IMR-90 (cell line): ENCODE measurements around the gene SOX5.

Experiments used
- BHLHE40 ChIP-seq: fragments of 150-350 bp; IDR thresholded peaks from 2 replicates; pipeline ENCODE4 v1.6.1; 2016; ENCODE audit warnings: mild to moderate bottlenecking, low read depth, low read length
- CEBPB ChIP-seq: IDR thresholded peaks from 2 replicates; pipeline ENCODE4 v1.6.1; 2012; ENCODE audit warnings: low read depth, low read length, improper control_type of control experiment
- CTCF ChIP-seq: conservative IDR thresholded peaks from 2 replicates; pipeline ENCODE4 v1.5.1; 2012; ENCODE audit warnings: mild to moderate bottlenecking, low read depth, low read length, improper control_type of control experiment
- ELK1 ChIP-seq: fragments of 150-350 bp; IDR thresholded peaks from 2 replicates; pipeline ENCODE4 v1.6.1; 2016; ENCODE audit warnings: low read depth, mild to moderate bottlenecking, low read length, moderate library complexity, borderline replicate concordance
- MAFK ChIP-seq: IDR thresholded peaks from 2 replicates; pipeline ENCODE4 v1.6.1; 2012; ENCODE audit warnings: low read depth, low read length, improper control_type of control experiment
- MXI1 ChIP-seq: IDR thresholded peaks from 2 replicates; pipeline ENCODE4 v1.6.1; 2012; ENCODE audit warnings: low read depth, mild to moderate bottlenecking, low read length, moderate library complexity, borderline replicate concordance
- POLR2A ChIP-seq: IDR thresholded peaks from 2 replicates; pipeline ENCODE4 v1.6.1; 2012; ENCODE audit warnings: mild to moderate bottlenecking, low read depth, low read length
- RAD21 ChIP-seq: IDR thresholded peaks from 2 replicates; pipeline ENCODE4 v1.6.1; 2012; ENCODE audit warnings: low read length, improper control_type of control experiment
- USF2 ChIP-seq: fragments of 150-350 bp; IDR thresholded peaks from 2 replicates; pipeline ENCODE4 v1.6.1; 2017; ENCODE audit warnings: mild to moderate bottlenecking, antibody characterized with exemption, low read length, low read depth

GRCh38 chr12:23952071-23952470 is 2.6 kb upstream of the SOX5 start:
- TF ChIP-seq CTCF (no peak), ELK1 (no peak), POLR2A (no peak), USF2 (no peak), CEBPB (no peak), RAD21 (no peak), MXI1 (no peak), BHLHE40 (no peak), MAFK (no peak)
